Brain microvascular endothelial cell (primary cell): Measurements from ENCODE around the gene MAML3.

Experiments used
- DNase-seq: peaks from one replicate; pipeline ENCODE4 v3.0.0-alpha.2; 2020
- H3K27ac ChIP-seq: fragments of 250-450 bp; sonication (Bioruptor Pico); 2 replicates; pipeline ENCODE4 v1.5.1; 2020; ENCODE audit warnings: mild to moderate bottlenecking, moderate library complexity
- H3K27me3 ChIP-seq: fragments of 250-450 bp; sonication (Bioruptor Pico); replicated peaks from 2 replicates; pipeline ENCODE4 v1.5.1; 2020; ENCODE audit warnings: mild to moderate bottlenecking
- H3K36me3 ChIP-seq: fragments of 250-450 bp; sonication (Bioruptor Pico); replicated peaks from 2 replicates; pipeline ENCODE4 v1.5.1; 2020; ENCODE audit warnings: mild to moderate bottlenecking
- H3K4me3 ChIP-seq: 2 replicates; pipeline ENCODE4 v1.5.1; 2011; ENCODE audit warnings: low read depth, mild to moderate bottlenecking, control low read depth, low read length, moderate library complexity
- in situ Hi-C: cut with HindIII; loops from 2 replicates; pipeline ENCODE4 v1.10.0; 2017; ENCODE audit warnings: low sequenced_read_pairs, low pct_ligation_motif_present
- TF ChIP-seq, protein P1 (sequence below): IDR thresholded peaks from 2 replicates; pipeline ENCODE4 v1.5.1; 2011; ENCODE audit warnings: low read depth, mild to moderate bottlenecking, moderate library complexity, low read length, control low read depth, inconsistent platforms; ENCODE audit errors: missing control alignments

Gene MAML3

DNA sequence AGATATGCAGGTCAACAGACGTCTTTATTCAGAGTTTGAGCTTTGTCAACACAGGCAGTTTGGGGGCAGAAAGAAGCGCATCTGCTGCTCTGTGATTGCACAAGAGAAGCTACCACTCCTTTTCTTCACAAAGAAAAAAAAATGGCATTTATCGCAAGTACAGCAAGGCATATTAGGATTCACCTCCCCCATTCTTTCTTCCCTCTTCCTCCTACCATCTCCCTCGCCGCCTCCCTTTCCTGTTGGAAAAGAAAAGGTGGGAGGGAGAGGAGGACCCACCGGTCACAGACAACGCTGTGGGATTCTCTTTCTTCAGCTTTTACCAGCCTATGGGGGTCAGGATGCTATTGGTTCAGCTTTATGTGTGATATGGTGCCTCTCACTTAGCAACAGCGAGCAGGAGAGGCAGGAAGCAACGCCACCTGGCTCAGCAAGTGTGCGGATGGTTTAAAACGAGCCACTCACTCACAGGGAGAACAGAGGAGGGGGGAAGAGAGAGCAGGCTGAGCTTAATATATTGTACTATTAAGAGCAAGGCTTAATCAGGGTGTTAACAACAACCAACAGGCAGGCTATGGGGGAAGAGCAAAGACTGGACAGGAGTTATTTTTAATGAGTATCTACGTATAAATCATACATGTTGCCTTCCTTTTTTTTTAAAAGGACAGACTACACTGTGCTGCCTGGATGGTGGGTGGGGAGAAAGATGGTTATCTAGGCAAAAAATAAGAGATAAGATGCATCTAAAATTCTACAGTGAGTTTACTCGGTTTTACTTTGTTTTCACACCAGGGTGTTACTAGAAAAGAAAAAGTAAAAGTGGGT is 104.7 kb downstream of the MAML3 start:
- TF ChIP-seq, protein P1, sequence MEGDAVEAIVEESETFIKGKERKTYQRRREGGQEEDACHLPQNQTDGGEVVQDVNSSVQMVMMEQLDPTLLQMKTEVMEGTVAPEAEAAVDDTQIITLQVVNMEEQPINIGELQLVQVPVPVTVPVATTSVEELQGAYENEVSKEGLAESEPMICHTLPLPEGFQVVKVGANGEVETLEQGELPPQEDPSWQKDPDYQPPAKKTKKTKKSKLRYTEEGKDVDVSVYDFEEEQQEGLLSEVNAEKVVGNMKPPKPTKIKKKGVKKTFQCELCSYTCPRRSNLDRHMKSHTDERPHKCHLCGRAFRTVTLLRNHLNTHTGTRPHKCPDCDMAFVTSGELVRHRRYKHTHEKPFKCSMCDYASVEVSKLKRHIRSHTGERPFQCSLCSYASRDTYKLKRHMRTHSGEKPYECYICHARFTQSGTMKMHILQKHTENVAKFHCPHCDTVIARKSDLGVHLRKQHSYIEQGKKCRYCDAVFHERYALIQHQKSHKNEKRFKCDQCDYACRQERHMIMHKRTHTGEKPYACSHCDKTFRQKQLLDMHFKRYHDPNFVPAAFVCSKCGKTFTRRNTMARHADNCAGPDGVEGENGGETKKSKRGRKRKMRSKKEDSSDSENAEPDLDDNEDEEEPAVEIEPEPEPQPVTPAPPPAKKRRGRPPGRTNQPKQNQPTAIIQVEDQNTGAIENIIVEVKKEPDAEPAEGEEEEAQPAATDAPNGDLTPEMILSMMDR, result peak; percentile 35
- no peaks in the 10 kb centered on the region for H3K27me3 ChIP-seq
- in situ Hi-C loops, result no loop called here
- H3K27ac ChIP-seq, result peak overlapping the region; percentile 58
- H3K4me3 ChIP-seq, result peak overlapping the region; percentile 33
- DNase-seq, result peak; percentile 55
- no peaks in the 10 kb centered on the region for H3K36me3 ChIP-seq

- peak overlapping the region; percentile 33 for H3K4me3 ChIP-seq
- DNase-seq, result no peak
These were observed 105.5 kb downstream of the MAML3 start for GRCh38 chr4:140048419-140048995.

DNA sequence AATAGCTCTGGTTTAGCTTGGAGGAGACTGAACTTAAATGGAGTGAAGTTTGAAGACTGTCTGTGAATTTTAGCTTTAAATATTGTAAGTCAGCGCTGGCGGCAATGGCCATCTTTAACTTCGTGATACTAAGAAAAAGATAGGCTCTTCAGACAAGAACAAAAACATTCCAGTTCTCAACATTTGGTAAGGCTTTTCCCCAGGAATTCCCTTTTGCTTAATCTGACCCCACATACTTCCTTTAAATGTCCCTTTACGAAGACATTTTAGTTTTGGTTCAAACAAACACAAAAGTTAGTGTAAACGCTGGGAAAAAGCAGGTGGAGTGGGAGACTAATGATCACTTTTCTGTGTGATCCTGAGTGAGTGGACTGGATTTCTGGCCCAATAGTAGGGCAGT is 106.2 kb downstream of the MAML3 start:
- TF ChIP-seq, protein P1, result no peak
- H3K27me3 ChIP-seq, result no peaks in the 10 kb centered on the region
- in situ Hi-C loops, result no loop called here
- no peak for DNase-seq
- H3K36me3 ChIP-seq, result no peaks in the 10 kb centered on the region
- peak overlapping the region; percentile 13 for H3K27ac ChIP-seq
- H3K4me3 ChIP-seq, result no peak overlapping the region

More at GRCh38 chr4:140048419-140048995, 105.5 kb downstream of the MAML3 start:
- TF ChIP-seq, protein P1, result no peak
- in situ Hi-C loops, result no loop called here
- peak overlapping the region; percentile 14 for H3K27ac ChIP-seq
- no peaks in the 10 kb centered on the region for H3K27me3 ChIP-seq
- H3K36me3 ChIP-seq, result no peaks in the 10 kb centered on the region

GRCh38 chr4:140047017-140047640 is 106.9 kb downstream of the MAML3 start:
- H3K36me3 ChIP-seq, result no peaks in the 10 kb centered on the region
- TF ChIP-seq, protein P1, result no peak
- in situ Hi-C loops, result no loop called here
- H3K27me3 ChIP-seq, result no peaks in the 10 kb centered on the region
- DNase-seq, result no peak
- no peak overlapping the region for H3K27ac ChIP-seq
- H3K4me3 ChIP-seq, result no peak overlapping the region

DNA sequence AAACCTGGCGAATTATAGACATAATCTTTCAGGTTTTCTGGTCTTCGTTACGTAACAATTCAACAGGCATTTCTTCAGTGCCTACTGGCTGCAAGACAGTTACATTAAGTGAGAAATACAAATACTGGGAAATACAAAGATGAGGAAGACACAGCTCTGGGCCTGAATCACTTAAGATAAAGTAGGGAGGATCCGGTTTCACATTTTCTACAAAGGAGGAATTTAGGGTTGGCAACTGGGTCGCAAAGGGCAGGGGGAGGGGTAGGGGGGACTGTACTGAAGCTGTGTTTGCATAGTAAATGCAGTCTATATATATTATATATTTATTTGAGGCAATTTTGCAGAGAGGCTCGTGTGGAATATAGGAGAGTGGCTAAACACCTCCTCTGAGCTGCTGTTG is 107.4 kb downstream of the MAML3 start:
- in situ Hi-C loops, result no loop called here
- no peaks in the 10 kb centered on the region for H3K27me3 ChIP-seq
- TF ChIP-seq, protein P1, result no peak
- H3K4me3 ChIP-seq, result no peak overlapping the region
- H3K27ac ChIP-seq, result no peak overlapping the region
- no peaks in the 10 kb centered on the region for H3K36me3 ChIP-seq
- DNase-seq, result no peak
